Coronary artery (tissue), 2 donors: ENCODE measurements around the gene IMPA2.

Experiments used
- DNase-seq: peaks from one replicate; pipeline ENCODE4 v3.0.0-alpha.2; 2017; ENCODE audit warnings: low spot score
- H3K27ac ChIP-seq, 2 donors: fragments of 200-600 bp; sonication (generic); one replicate each; pipeline ENCODE4 v1.5.1; 2016 to 2019
- H3K4me3 ChIP-seq: fragments of 200-600 bp; sonication (generic); 2 replicates; pipeline ENCODE4 v1.5.1; 2016; ENCODE audit warnings: mild to moderate bottlenecking, moderate library complexity
- TF ChIP-seq, protein P1 (sequence below): fragments of 200-600 bp; sonication (generic); IDR thresholded peaks from one replicate; pipeline ENCODE4 v1.5.1; 2019; ENCODE audit warnings: antibody characterized with exemption

IMPA2 gene

DNA sequence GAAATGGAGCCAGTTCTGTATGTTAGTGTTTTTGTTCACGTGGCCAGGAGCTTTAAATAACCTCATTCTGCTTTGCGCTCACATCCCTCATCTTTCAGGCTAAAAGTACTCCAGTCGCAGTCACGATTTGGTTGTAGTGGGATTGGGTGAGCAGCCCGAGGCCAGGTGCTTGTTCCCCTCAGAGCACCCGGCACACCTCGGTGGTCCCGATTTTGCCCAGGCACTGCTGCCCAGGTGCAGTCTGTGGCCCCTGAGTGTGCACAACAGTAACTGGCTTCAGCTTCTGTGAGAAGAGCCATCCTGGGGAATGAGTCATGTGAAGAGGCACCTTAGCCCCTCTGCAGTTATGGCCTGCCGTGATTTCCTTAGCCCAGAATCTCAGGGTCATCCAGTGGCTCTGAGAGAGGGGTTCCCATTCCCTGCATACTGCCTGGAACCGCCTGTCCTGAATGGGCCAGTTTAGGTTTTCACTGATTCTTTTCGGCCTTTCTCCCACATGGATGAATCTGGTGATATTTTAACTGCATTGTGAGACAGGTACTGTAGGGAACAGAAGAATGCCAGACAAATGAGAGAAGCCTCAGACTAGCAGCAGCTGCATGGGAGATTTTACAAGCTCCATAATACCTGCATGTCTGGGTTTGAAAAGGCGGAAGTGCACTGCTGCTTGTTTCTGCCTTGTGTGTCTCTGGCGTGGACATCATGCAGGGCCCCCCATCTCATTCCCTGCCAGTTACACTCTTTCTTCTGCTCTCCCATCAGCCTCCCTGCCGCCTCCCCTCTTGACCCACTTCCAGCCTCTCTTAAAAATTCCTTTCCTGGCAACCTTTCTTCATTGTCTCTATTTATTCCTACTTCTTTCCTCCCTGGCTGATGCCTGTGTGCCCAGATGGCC lies 33.5 kb downstream of the IMPA2 start:
- no peak for DNase-seq
- Histone ChIP-seq H3K27ac (no peak overlapping the region), H3K4me3 (no peak overlapping the region)
- TF ChIP-seq, protein P1, sequence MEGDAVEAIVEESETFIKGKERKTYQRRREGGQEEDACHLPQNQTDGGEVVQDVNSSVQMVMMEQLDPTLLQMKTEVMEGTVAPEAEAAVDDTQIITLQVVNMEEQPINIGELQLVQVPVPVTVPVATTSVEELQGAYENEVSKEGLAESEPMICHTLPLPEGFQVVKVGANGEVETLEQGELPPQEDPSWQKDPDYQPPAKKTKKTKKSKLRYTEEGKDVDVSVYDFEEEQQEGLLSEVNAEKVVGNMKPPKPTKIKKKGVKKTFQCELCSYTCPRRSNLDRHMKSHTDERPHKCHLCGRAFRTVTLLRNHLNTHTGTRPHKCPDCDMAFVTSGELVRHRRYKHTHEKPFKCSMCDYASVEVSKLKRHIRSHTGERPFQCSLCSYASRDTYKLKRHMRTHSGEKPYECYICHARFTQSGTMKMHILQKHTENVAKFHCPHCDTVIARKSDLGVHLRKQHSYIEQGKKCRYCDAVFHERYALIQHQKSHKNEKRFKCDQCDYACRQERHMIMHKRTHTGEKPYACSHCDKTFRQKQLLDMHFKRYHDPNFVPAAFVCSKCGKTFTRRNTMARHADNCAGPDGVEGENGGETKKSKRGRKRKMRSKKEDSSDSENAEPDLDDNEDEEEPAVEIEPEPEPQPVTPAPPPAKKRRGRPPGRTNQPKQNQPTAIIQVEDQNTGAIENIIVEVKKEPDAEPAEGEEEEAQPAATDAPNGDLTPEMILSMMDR, result no peak

DNA sequence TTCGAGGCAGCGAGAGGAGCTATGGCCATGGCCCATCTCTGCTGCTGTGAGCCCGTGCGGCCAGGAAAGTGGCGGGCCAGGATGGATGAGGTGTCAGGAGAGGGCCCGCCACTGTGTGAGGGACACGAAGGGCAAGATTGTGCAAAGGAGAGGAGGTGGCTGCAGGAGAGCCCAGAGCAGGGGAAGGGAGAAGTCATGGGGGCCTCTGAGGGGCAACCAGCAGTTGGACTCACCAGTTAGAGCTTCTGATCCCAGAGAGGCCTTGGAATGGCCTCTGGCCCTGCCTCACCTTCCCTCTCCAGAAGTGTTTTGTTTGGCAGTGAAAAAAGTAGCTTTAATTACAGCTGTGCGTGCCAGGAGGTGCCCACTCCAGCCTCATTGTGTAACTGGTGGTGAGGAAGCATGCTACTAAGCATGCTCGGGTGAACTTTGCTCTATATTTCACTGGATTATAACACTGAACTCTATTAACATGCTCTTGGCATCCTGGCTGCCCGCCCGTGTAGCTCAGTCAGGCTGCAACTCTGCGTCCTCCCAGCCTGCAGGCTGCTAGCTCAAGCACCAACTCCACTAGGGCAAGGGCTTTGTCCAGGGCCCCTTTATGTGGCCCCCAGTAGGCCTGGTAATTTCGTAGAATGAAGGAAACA lies 34.2 kb downstream of the IMPA2 start:
- no peak for DNase-seq
- Histone ChIP-seq H3K27ac (no peak overlapping the region), H3K4me3 (no peak overlapping the region)
- TF ChIP-seq, protein P1, result no peak

DNA sequence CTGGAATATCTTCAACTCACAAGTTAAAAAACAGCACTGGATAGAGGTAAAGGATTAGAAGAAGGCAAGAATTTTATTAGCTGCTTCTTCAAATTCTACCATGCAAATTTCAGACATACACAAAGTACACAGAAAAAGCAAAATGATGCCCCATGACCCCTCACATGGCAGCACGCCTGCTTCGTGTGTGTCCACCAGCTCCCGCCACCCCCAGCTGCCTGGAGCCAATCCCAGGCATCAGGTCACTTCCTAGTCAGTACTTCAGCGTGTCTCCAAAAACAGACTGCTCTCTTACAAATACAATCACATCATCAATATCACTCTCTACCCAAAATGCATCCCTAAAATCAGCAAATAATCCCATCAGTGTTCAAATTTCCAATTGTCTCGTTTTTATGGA lies 35.8 kb downstream of the IMPA2 start:
- no peak overlapping the region for H3K4me3 ChIP-seq
- no peak for DNase-seq
- no peak overlapping the region for H3K27ac ChIP-seq
- TF ChIP-seq, protein P1, result no peak

DNA sequence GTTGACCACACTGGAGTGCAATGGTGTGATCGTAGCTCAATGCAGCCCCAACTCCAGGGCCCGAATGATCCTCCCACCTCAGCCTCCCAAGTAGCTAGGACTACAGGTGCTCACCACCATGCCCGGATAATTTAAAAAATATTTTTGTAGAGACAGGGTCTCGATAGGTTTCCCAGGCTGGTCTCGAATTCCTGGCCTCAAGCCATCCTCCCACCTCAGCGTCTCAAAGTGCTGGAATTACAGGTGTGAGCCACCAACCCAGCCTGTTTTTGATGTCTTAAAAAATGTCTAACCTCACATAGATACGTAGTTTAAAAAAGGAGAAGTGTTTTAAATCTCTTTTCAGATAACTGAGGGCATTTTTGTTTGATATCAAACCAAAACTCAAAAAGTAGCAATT lies 37.6 kb downstream of the IMPA2 start:
- DNase-seq, result no peak
- H3K4me3 ChIP-seq, result no peak overlapping the region
- TF ChIP-seq, protein P1, result no peak
- H3K27ac ChIP-seq, result no peak overlapping the region

DNA sequence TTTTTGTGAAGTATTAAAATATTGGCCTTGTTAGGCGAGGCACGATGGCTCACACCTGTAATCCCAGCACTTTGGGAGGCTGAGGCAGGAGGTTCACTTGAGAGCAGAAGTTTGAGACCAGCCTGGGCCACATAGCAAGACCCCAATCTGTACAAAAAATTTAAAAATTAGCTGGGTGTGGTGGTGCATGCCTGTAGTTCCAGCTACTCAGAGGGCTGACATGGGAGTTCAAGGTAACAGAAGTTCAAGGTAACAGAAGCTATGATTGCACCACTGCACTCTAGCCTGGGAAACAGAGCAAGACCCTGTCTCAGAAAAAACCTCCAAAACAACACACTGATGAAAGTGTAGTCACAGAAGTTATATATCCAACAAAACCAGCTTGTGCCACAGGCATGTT lies 39.8 kb downstream of the IMPA2 start:
- TF ChIP-seq, protein P1, result no peak
- H3K4me3 ChIP-seq, result no peak overlapping the region
- no peak for DNase-seq
- no peak overlapping the region for H3K27ac ChIP-seq

DNA sequence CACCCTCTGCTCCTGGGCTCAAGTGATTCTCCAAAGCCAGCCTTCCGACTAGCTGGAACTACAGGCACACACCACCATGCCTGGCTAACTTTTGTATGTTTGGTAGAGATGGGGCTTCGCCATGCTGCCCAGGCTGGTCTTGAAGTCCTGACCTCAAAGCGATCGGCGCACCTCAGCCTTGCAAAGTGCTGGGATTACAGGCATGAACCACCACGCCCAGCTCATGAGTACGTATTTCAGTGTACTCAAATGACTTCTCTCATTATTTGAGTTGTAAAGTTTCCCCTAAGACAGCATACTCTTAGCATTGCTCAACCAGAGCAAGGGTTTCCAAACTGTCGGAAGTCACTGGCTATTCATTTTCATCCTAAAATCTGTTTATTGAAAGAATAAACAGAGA lies 40.3 kb downstream of the IMPA2 start:
- Histone ChIP-seq H3K4me3 (no peak overlapping the region), H3K27ac (no peak overlapping the region)
- TF ChIP-seq, protein P1, result no peak
- no peak for DNase-seq

DNA sequence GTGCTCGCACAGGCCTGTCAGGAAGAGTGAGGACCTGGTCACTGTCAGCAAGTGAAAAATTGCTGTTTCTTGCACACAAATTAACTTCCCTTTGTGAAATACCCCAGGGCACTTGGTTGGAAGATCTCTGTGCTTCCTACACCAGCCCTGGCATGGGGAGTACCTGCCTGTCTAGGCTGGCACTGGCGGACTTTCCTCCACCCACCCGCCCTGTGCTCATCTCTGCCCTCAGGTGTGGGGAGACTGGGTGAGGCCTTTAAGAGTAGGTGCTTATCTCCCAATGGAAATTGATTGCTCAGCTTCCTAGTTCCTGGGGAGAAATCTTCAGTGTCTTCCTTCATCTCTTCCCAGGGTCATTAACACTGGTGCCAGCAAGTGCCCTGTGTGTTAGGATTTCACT lies 42.1 kb downstream of the IMPA2 start:
- TF ChIP-seq, protein P1, result no peak
- H3K4me3 ChIP-seq, result no peak overlapping the region
- DNase-seq, result no peak
- no peak overlapping the region for H3K27ac ChIP-seq
